HG03135 (cell line): ENCODE data around the gene LRP1.

Source experiments
- ATAC-seq: cut with Tn5 transposase; IDR thresholded peaks from one replicate; pipeline ENCODE4 v1.9.1; 2021; ENCODE audit warnings: mild to moderate bottlenecking, moderate library complexity; ENCODE audit not compliant: unreplicated experiment

LRP1 gene

DNA sequence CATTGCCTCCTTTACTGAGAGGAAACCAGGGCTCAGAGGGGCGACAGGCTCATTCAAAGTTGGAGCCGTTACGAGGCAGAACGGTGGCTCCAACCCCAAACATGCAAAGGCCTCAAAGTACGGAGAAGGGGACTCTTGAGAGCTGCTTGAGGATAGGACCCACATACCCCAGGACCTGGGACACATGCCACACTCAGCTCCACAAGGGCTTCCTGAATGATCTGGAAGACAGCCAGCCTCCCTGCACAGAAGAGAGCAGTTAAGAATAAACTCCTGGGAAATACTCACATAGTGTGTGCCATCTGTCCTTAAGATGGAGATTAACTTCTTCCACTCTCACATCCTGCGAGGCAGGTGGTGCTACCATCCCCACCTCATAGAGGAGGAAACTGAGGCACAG, 61.8 kb downstream of the LRP1 start:
- no peak for ATAC-seq

- no peak for ATAC-seq
These were observed 62.5 kb downstream of the LRP1 start for GRCh38 chr12:57190821-57191220.

GRCh38 chr12:57191410-57191809, 63.1 kb downstream of the LRP1 start:
- no peak for ATAC-seq

DNA sequence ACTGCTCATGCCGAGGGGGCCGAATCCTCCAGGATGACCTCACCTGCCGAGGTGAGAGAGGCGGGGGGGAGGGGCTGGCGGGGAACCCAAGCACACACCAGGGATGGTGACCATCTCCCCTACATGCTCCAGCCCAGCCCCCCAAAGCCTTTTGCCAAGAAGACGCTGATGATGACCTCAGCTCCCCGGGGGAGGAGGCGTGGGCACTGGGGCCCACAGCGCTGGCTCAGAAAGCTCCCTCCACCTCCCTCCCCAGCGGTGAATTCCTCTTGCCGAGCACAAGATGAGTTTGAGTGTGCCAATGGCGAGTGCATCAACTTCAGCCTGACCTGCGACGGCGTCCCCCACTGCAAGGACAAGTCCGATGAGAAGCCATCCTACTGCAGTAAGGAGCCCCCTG, 64.6 kb downstream of the LRP1 start:
- no peak for ATAC-seq

DNA sequence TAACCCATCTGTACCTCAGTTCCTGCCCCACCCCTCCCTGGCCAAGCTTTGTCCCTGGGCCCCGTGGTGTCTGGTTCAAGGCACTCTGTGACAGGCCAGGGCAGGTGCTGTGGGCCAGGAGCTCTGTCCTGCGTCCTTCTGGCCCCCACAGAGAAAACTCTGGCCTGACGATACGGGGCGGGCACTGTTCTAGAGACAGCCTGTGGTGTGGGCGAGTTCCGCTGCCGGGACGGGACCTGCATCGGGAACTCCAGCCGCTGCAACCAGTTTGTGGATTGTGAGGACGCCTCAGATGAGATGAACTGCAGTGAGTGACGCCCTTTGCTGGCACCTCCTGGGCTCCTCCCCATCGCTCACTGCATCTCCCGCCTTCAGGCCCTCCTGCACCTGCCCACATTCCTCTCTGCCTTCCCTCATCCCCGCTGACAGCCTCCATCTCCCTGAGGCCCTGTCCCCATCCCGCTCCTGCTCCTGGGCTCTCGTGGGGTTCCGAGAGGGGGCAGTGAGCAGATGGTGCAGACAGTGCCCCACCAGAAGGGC, 65.5 kb downstream of the LRP1 start:
- ATAC-seq: no peak

DNA sequence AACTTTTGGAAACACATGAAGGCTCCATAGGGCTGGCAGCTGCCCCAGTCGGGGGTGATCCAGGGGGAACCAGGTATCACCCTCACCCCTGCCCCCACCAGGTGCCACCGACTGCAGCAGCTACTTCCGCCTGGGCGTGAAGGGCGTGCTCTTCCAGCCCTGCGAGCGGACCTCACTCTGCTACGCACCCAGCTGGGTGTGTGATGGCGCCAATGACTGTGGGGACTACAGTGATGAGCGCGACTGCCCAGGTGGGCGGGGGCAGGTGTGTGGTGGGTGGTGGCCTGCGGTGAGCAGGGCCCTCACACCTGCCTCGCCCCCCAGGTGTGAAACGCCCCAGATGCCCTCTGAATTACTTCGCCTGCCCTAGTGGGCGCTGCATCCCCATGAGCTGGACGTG, 66.0 kb downstream of the LRP1 start:
- no peak for ATAC-seq

- ATAC-seq: no peak
These were observed 66.9 kb downstream of the LRP1 start for GRCh38 chr12:57195186-57195585.

- ATAC-seq: no peak
These were observed 67.5 kb downstream of the LRP1 start for GRCh38 chr12:57195611-57196371.

- ATAC-seq: no peak
These were observed 68.2 kb downstream of the LRP1 start for GRCh38 chr12:57196439-57196838.

DNA sequence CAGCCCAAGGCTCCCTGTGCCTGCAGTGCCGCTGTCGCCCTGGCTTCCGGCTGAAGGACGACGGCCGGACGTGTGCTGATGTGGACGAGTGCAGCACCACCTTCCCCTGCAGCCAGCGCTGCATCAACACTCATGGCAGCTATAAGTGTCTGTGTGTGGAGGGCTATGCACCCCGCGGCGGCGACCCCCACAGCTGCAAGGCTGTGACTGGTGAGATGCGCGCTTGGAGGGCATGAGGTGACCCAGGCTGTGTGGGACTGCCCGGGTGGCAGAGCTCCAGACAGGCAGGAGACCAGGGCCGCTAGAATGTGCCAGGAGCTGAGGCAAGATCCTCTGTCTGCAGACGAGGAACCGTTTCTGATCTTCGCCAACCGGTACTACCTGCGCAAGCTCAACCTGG, 68.7 kb downstream of the LRP1 start:
- no peak for ATAC-seq

DNA sequence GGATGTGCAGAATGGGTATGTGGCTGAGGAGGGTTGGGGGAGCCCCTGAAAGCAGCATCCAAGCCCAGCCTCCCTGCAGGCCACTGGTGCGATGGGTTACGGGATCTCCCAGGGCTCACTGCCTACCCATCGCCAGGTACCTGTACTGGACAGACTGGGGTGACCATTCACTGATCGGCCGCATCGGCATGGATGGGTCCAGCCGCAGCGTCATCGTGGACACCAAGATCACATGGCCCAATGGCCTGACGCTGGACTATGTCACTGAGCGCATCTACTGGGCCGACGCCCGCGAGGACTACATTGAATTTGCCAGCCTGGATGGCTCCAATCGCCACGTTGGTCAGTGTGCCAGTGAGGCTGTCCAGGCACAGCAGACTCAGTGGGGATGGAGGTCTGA, 70.0 kb downstream of the LRP1 start:
- ATAC-seq: no peak

DNA sequence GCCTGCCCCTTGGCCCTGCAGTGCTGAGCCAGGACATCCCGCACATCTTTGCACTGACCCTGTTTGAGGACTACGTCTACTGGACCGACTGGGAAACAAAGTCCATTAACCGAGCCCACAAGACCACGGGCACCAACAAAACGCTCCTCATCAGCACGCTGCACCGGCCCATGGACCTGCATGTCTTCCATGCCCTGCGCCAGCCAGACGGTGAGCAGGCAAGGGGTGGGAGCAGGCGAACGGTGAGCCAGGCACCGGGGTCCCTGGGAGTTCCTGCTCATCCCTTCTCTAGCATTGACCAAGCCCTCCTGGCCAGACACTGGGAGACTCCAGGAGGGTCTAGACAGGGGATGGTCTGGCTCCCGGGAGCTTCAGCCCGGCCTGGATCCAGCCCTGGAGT, 70.9 kb downstream of the LRP1 start:
- ATAC-seq: no peak

- no peak for ATAC-seq
These were observed 72.2 kb downstream of the LRP1 start for GRCh38 chr12:57200497-57200896.

DNA sequence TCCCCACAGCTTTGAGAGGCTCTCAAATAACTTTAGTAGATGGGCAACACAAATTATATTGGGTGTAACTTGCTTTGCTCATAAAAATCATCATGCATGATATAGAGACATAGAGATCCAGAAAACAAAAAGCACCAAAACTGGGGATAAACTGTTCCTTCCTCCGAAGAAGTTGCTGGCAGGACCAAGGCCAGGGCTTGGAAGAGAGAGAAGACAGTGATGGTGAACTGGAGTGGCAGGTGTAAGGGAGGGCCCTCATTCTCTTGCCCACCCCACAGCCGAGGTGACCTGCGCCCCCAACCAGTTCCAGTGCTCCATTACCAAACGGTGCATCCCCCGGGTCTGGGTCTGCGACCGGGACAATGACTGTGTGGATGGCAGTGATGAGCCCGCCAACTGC, 72.9 kb downstream of the LRP1 start:
- ATAC-seq: no peak

DNA sequence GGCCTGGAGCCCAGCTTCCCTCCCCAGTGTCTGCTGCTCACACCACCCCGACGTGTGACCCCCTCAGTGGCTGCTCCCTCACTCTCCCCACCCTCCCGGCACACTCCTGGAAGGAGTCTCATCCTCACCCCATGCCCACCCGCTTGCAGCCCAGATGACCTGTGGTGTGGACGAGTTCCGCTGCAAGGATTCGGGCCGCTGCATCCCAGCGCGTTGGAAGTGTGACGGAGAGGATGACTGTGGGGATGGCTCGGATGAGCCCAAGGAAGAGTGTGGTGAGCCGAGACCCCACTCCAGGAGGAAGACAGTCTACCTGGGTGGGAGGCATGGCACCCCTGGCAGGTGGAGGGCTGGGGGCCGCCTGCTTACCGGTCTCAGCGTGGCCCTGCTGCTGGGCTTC, 73.3 kb downstream of the LRP1 start:
- no peak for ATAC-seq

GRCh38 chr12:57202321-57202720, 74.0 kb downstream of the LRP1 start:
- ATAC-seq: no peak

DNA sequence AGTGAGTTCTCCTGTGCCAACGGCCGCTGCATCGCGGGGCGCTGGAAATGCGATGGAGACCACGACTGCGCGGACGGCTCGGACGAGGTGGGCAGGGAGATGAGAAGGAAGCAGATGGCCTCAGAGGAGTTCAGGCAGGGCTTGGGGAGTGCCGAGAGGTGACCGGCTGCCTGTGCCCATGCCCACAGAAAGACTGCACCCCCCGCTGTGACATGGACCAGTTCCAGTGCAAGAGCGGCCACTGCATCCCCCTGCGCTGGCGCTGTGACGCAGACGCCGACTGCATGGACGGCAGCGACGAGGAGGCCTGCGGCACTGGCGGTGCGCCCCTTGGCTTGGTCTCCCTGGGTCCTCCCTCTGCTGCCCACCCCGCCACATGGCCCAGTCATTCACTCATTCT, 74.9 kb downstream of the LRP1 start:
- no peak for ATAC-seq

- no peak for ATAC-seq
These were observed 75.5 kb downstream of the LRP1 start for GRCh38 chr12:57203791-57204190.

DNA sequence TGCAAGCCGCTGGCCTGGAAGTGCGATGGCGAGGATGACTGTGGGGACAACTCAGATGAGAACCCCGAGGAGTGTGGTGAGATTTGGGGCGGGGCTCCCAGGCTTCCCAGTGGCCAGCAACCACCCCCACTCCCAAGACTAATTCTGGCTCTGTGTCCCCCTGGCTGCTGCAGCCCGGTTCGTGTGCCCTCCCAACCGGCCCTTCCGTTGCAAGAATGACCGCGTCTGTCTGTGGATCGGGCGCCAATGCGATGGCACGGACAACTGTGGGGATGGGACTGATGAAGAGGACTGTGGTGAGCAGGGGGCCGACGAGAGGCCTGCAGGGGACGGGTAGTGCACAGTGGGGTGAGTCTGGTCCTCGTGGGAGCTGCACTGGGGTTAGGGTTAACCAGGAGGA, 76.2 kb downstream of the LRP1 start:
- no peak for ATAC-seq

DNA sequence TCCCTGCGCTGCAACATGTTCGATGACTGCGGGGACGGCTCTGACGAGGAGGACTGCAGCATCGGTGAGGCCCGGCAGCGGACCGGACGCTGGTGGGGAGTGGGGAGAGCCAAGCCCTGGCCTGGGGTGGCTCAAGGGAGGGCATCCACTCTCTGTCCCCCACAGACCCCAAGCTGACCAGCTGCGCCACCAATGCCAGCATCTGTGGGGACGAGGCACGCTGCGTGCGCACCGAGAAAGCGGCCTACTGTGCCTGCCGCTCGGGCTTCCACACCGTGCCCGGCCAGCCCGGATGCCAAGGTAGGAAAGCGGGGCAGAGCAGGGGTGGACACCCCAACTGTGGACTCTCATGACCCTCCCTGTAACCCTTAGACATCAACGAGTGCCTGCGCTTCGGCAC, 76.9 kb downstream of the LRP1 start:
- ATAC-seq: no peak

GRCh38 chr12:57205931-57206330, 77.6 kb downstream of the LRP1 start:
- no peak for ATAC-seq

GRCh38 chr12:57207731-57208630, 79.7 kb downstream of the LRP1 start:
- ATAC-seq: no peak
